HEK293 (cell line): ENCODE results near the gene MAPK8IP3.

Experiments used
- CTCF ChIA-PET: fragments of 350-600 bp; formaldehyde crosslinking; extraction: SDS; loops from one replicate; lab custom pipeline; 2021; ENCODE audit warnings: antibody characterized with exemption; lab: Yijun Ruan, JAX
- POLR2A ChIA-PET: fragments of 300-600 bp; formaldehyde crosslinking; extraction: SDS; loops from one replicate; lab custom pipeline; 2020; ENCODE audit warnings: antibody characterized with exemption, inconsistent platforms; lab: Yijun Ruan, JAX
- H3K27ac ChIP-seq: fragments of 200-500 bp; sonication (Bioruptor generic); 2 replicates; pipeline ENCODE4 v1.5.1; 2014; ENCODE audit warnings: low read depth, low read length, control low read depth, inconsistent platforms; ENCODE audit errors: extremely low read depth
- H3K36me3 ChIP-seq, 2 experiments: fragments of 200-500 bp in 1 of 2; sonication (Bioruptor generic) in 1 of 2; 1 replicate in 1 of 2; 2 replicates in 1 of 2; pipeline ENCODE4 v1.5.1; 2014 to 2017; ENCODE audit warnings: inconsistent platforms in 2 of 2, low read length in 2 of 2; ENCODE audit not compliant: control insufficient read depth in 2 of 2, insufficient read depth in 1 of 2
- H3K4me1 ChIP-seq: fragments of 200-500 bp; sonication (Bioruptor generic); 2 replicates; pipeline ENCODE4 v1.5.1; 2014; ENCODE audit warnings: mild to moderate bottlenecking, low read length, inconsistent platforms; ENCODE audit not compliant: control insufficient read depth, insufficient read depth
- H3K4me3 ChIP-seq: 2 replicates; pipeline ENCODE4 v1.5.1; 2011; ENCODE audit warnings: low read depth, mild to moderate bottlenecking, control low read depth, low read length, moderate library complexity
- H3K9me3 ChIP-seq: fragments of 200-500 bp; sonication (Bioruptor generic); 2 replicates; pipeline ENCODE4 v1.5.1; 2014; ENCODE audit warnings: low read depth, low read length, inconsistent platforms; ENCODE audit not compliant: control insufficient read depth, insufficient read depth
- FEZF1 ChIP-seq: fragments of 450-650 bp; formaldehyde crosslinking; IDR thresholded peaks from 2 replicates; pipeline ENCODE4 v1.5.1; 2016; ENCODE audit warnings: missing biosample characterization, missing genetic modification characterization
- GLIS1 ChIP-seq: fragments of 450-650 bp; formaldehyde crosslinking; IDR thresholded peaks from 2 replicates; pipeline ENCODE4 v1.5.1; 2016; ENCODE audit warnings: missing biosample characterization, missing genetic modification characterization
- KLF1 ChIP-seq: fragments of 450-650 bp; formaldehyde crosslinking; IDR thresholded peaks from 2 replicates; pipeline ENCODE4 v1.5.1; 2016; ENCODE audit warnings: missing biosample characterization, missing genetic modification characterization
- KLF10 ChIP-seq: fragments of 450-650 bp; IDR thresholded peaks from 2 replicates; pipeline ENCODE4 v1.5.1; 2018; ENCODE audit warnings: missing biosample characterization, mild to moderate bottlenecking, missing genetic modification characterization
- PBX3 ChIP-seq: sonication (generic); formaldehyde crosslinking; IDR thresholded peaks from 2 replicates; pipeline ENCODE4 v1.8.1; 2022; ENCODE audit warnings: mild to moderate bottlenecking, moderate library complexity, missing genetic modification reagents
- PRDM6 ChIP-seq: fragments of 450-650 bp; formaldehyde crosslinking; IDR thresholded peaks from 2 replicates; pipeline ENCODE4 v1.5.1; 2017; ENCODE audit warnings: missing biosample characterization, missing genetic modification characterization
- SALL2 ChIP-seq: fragments of 450-650 bp; formaldehyde crosslinking; IDR thresholded peaks from 2 replicates; pipeline ENCODE4 v1.5.0; 2017; ENCODE audit warnings: missing biosample characterization, mild to moderate bottlenecking, missing genetic modification characterization, borderline replicate concordance
- ZBTB17 ChIP-seq: fragments of 450-650 bp; formaldehyde crosslinking; IDR thresholded peaks from 2 replicates; pipeline ENCODE4 v1.5.1; 2016; ENCODE audit warnings: missing biosample characterization, missing genetic modification characterization
- ZFP41 ChIP-seq: fragments of 450-650 bp; formaldehyde crosslinking; IDR thresholded peaks from 2 replicates; pipeline ENCODE4 v1.5.1; 2016; ENCODE audit warnings: missing biosample characterization, missing genetic modification characterization, borderline replicate concordance
- ZIC2 ChIP-seq: fragments of 450-650 bp; formaldehyde crosslinking; IDR thresholded peaks from 2 replicates; pipeline ENCODE4 v1.5.1; 2016; ENCODE audit warnings: missing biosample characterization, missing genetic modification characterization
- ZNF157 ChIP-seq: fragments of 450-650 bp; formaldehyde crosslinking; IDR thresholded peaks from 2 replicates; pipeline ENCODE4 v1.5.1; 2016; ENCODE audit warnings: missing biosample characterization, missing genetic modification characterization
- ZNF16 ChIP-seq: fragments of 450-650 bp; formaldehyde crosslinking; IDR thresholded peaks from 2 replicates; pipeline ENCODE4 v1.5.1; 2016; ENCODE audit warnings: low read depth, missing biosample characterization, missing genetic modification characterization
- ZNF175 ChIP-seq: fragments of 450-650 bp; formaldehyde crosslinking; IDR thresholded peaks from 2 replicates; pipeline ENCODE4 v1.5.1; 2016; ENCODE audit warnings: missing biosample characterization, missing genetic modification characterization
- ZNF24 ChIP-seq: fragments of 450-650 bp; formaldehyde crosslinking; IDR thresholded peaks from 2 replicates; pipeline ENCODE4 v1.5.1; 2016; ENCODE audit warnings: missing biosample characterization, missing genetic modification characterization
- ZNF335 ChIP-seq: fragments of 450-650 bp; formaldehyde crosslinking; conservative IDR thresholded peaks from 2 replicates; pipeline ENCODE4 v1.5.1; 2016; ENCODE audit warnings: missing biosample characterization, missing genetic modification characterization
- ZNF560 ChIP-seq: fragments of 450-650 bp; formaldehyde crosslinking; IDR thresholded peaks from 2 replicates; pipeline ENCODE4 v1.5.1; 2017; ENCODE audit warnings: missing biosample characterization, missing genetic modification characterization, borderline replicate concordance
- ZNF600 ChIP-seq: fragments of 450-650 bp; formaldehyde crosslinking; IDR thresholded peaks from 2 replicates; pipeline ENCODE4 v1.5.1; 2016; ENCODE audit warnings: missing biosample characterization, missing genetic modification characterization
- ZNF654 ChIP-seq: fragments of 450-650 bp; formaldehyde crosslinking; IDR thresholded peaks from 2 replicates; pipeline ENCODE4 v1.5.1; 2016; ENCODE audit warnings: low read depth, missing biosample characterization, missing genetic modification characterization
- ZNF660 ChIP-seq: fragments of 450-650 bp; IDR thresholded peaks from 2 replicates; pipeline ENCODE4 v1.5.1; 2018; ENCODE audit warnings: missing biosample characterization, mild to moderate bottlenecking, missing genetic modification characterization
- ZNF747 ChIP-seq: fragments of 450-650 bp; formaldehyde crosslinking; IDR thresholded peaks from 2 replicates; pipeline ENCODE4 v1.5.1; 2016; ENCODE audit warnings: missing biosample characterization, missing genetic modification characterization
- TF ChIP-seq, protein P1 (sequence below): fragments of 450-650 bp; formaldehyde crosslinking; IDR thresholded peaks from 2 replicates; pipeline ENCODE4 v1.5.1; 2016; ENCODE audit warnings: missing biosample characterization, missing genetic modification characterization, borderline replicate concordance
- TF ChIP-seq, protein P2 (sequence below): fragments of 450-650 bp; formaldehyde crosslinking; IDR thresholded peaks from 2 replicates; pipeline ENCODE4 v1.5.1; 2016; ENCODE audit warnings: missing biosample characterization, missing genetic modification characterization
- TF ChIP-seq, protein P3 (sequence below): fragments of 450-650 bp; formaldehyde crosslinking; IDR thresholded peaks from 2 replicates; pipeline ENCODE4 v1.5.1; 2016; ENCODE audit warnings: missing biosample characterization, missing genetic modification characterization

MAPK8IP3 gene

GRCh38 chr16:1772908-1773702 is 67.1 kb downstream of the MAPK8IP3 start, which contains the start of gene MRPS34 (continued):
- TF ChIP-seq, protein P1, sequence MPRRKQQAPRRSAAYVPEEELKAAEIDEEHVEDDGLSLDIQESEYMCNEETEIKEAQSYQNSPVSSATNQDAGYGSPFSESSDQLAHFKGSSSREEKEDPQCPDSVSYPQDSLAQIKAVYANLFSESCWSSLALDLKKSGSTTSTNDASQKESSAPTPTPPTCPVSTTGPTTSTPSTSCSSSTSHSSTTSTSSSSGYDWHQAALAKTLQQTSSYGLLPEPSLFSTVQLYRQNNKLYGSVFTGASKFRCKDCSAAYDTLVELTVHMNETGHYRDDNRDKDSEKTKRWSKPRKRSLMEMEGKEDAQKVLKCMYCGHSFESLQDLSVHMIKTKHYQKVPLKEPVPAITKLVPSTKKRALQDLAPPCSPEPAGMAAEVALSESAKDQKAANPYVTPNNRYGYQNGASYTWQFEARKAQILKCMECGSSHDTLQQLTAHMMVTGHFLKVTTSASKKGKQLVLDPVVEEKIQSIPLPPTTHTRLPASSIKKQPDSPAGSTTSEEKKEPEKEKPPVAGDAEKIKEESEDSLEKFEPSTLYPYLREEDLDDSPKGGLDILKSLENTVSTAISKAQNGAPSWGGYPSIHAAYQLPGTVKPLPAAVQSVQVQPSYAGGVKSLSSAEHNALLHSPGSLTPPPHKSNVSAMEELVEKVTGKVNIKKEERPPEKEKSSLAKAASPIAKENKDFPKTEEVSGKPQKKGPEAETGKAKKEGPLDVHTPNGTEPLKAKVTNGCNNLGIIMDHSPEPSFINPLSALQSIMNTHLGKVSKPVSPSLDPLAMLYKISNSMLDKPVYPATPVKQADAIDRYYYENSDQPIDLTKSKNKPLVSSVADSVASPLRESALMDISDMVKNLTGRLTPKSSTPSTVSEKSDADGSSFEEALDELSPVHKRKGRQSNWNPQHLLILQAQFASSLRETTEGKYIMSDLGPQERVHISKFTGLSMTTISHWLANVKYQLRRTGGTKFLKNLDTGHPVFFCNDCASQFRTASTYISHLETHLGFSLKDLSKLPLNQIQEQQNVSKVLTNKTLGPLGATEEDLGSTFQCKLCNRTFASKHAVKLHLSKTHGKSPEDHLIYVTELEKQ = peak; percentile 32; the same call in 1 of the 2 replicates

DNA sequence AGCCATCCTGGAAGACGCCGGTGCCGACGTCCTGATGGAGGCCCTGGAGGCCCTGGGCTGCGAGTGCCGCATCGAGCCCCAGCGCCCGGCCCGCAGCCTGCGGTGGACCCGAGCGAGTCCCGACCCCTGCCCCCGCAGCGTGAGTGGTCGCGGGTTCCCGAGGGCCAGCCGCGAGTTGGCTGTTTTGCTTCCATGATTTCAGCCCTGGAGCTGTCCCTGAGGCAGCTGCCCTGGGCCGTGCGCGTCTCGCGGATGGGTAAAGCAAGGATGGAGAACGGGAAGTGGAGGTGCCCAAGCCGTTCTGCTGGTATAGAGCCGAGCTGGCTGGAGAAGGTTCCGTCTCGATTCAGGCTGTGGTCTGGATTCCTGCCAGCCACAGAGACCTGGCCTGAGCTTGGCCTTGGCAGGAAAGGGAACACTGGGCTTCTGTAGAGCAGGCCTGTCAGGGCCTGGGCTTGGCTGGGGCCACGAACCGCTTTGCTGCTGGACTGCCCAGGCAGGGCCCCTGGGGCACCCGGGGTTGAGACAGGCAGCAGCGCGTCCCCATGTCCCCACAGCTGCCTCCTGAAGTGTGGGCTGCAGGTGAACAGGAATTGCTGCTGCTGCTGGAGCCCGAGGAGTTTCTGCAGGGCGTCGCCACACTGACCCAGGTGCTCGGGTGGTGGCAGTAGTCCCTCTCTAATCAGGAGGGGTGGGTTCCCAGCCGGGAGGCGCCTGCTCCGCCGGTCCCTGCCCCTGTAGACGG is 67.9 kb downstream of the MAPK8IP3 start:
- Histone ChIP-seq H3K36me3 (peaks cover 0 to 72% of the 10 kb centered on the region in 2 experiments; a peak in 1 of 3 replicates), H3K4me3 (peak overlapping the region; percentile 95), H3K9me3 (no peaks in the 10 kb centered on the region), H3K27ac (peak overlapping the region; percentile 94), H3K4me1 (peaks cover 9% of the 10 kb centered on the region)
- ChIA-PET POLR2A (interaction anchor here (1.2 to 2.4 kb wide), 3 partner anchors 9 to 191 kb away, joined by 3 to 22 read pairs (median 10); partner anchors contain the start of genes NUBP2, RPS2 and SPSB3), CTCF (interaction anchor here (0.7 to 1.9 kb wide), 2 partner anchors 9 to 11 kb away, joined by 3 to 14 read pairs; partner anchors contain the start of genes NUBP2 and SPSB3)
- TF ChIP-seq ZNF560 (no peak), FEZF1 (tag by site-specific recombination) (no peak), ZNF747 (tag by site-specific recombination) (no peak), ZBTB17 (tag by site-specific recombination) (peak; percentile 67), ZIC2 (tag by site-specific recombination) (no peak), KLF10 (tag by site-specific recombination) (no peak), GLIS1 (tag by site-specific recombination) (no peak), ZNF660 (tag by site-specific recombination) (no peak), PRDM6 (tag by site-specific recombination) (no peak), ZNF335 (peak; percentile 43; the same call in 1 of the 2 replicates), ZNF24 (tag by site-specific recombination) (0 out of 2 replicates have a peak, but pooled peaks have one; percentile 3), ZNF16 (tag by site-specific recombination) (no peak), ZNF654 (tag by site-specific recombination) (no peak), ZNF175 (tag by site-specific recombination) (no peak), SALL2 (no peak), KLF1 (tag by site-specific recombination) (peak; percentile 92), ZFP41 (no peak), PBX3 (CRISPR knock-in tag) (no peak), ZNF600 (tag by site-specific recombination) (peak; percentile 89), ZNF157 (tag by site-specific recombination) (no peak)
- TF ChIP-seq, protein P2, sequence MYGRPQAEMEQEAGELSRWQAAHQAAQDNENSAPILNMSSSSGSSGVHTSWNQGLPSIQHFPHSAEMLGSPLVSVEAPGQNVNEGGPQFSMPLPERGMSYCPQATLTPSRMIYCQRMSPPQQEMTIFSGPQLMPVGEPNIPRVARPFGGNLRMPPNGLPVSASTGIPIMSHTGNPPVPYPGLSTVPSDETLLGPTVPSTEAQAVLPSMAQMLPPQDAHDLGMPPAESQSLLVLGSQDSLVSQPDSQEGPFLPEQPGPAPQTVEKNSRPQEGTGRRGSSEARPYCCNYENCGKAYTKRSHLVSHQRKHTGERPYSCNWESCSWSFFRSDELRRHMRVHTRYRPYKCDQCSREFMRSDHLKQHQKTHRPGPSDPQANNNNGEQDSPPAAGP (tag by site-specific recombination) = no peak; the same call in 1 of the 2 replicates
- TF ChIP-seq, protein P3, sequence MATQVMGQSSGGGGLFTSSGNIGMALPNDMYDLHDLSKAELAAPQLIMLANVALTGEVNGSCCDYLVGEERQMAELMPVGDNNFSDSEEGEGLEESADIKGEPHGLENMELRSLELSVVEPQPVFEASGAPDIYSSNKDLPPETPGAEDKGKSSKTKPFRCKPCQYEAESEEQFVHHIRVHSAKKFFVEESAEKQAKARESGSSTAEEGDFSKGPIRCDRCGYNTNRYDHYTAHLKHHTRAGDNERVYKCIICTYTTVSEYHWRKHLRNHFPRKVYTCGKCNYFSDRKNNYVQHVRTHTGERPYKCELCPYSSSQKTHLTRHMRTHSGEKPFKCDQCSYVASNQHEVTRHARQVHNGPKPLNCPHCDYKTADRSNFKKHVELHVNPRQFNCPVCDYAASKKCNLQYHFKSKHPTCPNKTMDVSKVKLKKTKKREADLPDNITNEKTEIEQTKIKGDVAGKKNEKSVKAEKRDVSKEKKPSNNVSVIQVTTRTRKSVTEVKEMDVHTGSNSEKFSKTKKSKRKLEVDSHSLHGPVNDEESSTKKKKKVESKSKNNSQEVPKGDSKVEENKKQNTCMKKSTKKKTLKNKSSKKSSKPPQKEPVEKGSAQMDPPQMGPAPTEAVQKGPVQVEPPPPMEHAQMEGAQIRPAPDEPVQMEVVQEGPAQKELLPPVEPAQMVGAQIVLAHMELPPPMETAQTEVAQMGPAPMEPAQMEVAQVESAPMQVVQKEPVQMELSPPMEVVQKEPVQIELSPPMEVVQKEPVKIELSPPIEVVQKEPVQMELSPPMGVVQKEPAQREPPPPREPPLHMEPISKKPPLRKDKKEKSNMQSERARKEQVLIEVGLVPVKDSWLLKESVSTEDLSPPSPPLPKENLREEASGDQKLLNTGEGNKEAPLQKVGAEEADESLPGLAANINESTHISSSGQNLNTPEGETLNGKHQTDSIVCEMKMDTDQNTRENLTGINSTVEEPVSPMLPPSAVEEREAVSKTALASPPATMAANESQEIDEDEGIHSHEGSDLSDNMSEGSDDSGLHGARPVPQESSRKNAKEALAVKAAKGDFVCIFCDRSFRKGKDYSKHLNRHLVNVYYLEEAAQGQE = 0 out of 2 replicates have a peak, but pooled peaks have one; percentile 25
